A549 (cell line): ENCODE measurements around the gene NDUFC2. TPM values are rescaled to one million over a fixed set of nuclear protein-coding genes. Genes with fewer than 3 reads are reported as not detected.

Source experiments
- ATAC-seq, 2 experiments: fragments of 200-7000 bp in 1 of 2; fragments of >200 bp in 1 of 2; cut with Nextera tagmentation in 1 of 2; cut with Tn5 transposase in 1 of 2; 3 replicates each; pipeline versions ENCODE4 v1.8.0 to v1.9.1; 2018 to 2020; ENCODE audit warnings: mild to moderate bottlenecking in 1 of 2, moderate library complexity in 1 of 2
- CTCF ChIA-PET: fragments of 300-600 bp; sonication (Branson Sonifier 250); formaldehyde crosslinking; extraction: SDS; loops from one replicate; lab custom pipeline; 2021; ENCODE audit warnings: antibody characterized with exemption, inconsistent platforms; lab: Yijun Ruan, JAX
- POLR2A ChIA-PET: fragments of 350-600 bp; formaldehyde crosslinking; extraction: SDS; loops from one replicate; lab custom pipeline; 2021; ENCODE audit warnings: antibody characterized with exemption, inconsistent platforms; lab: Yijun Ruan, JAX
- DNase-seq, 2 experiments: peaks; one replicate each; pipeline versions ENCODE4 v3.0.0 to v3.0.0-alpha.2; 2011 to 2016; ENCODE audit warnings: low read depth in 1 of 2, low spot score in 1 of 2
- FAIRE-seq: peaks from 2 replicates; lab custom pipeline; 2011; peaks lifted over from hg19 to GRCh38; lab: Jason Lieb, UNC
- H3K27ac ChIP-seq, 2 experiments: fragments of >200 bp; sonication (Bioruptor Twin); formaldehyde crosslinking; 3 replicates each; pipeline ENCODE4 v1.5.1; 2016 to 2017
- H3K4me1 ChIP-seq: fragments of >200 bp; sonication (Bioruptor Twin); formaldehyde crosslinking; 3 replicates; pipeline ENCODE4 v1.6.1; 2016
- H3K4me2 ChIP-seq: fragments of >200 bp; sonication (Bioruptor Twin); formaldehyde crosslinking; 3 replicates; pipeline ENCODE4 v1.6.1; 2016
- H3K4me3 ChIP-seq: fragments of >200 bp; sonication (Bioruptor Twin); formaldehyde crosslinking; 3 replicates; pipeline ENCODE4 v1.5.1; 2016
- H3K9me3 ChIP-seq: fragments of >200 bp; sonication (Bioruptor Twin); formaldehyde crosslinking; 3 replicates; pipeline ENCODE4 v1.6.1; 2016
- CHD4 ChIP-seq: fragments of 200-600 bp; sonication (generic); IDR thresholded peaks from 2 replicates; pipeline ENCODE4 v1.6.1; 2016; ENCODE audit warnings: antibody characterized with exemption, mild to moderate bottlenecking, borderline replicate concordance
- EHF ChIP-seq: fragments of 250-450 bp; sonication (Bioruptor Pico); IDR thresholded peaks from 2 replicates; pipeline ENCODE4 v1.5.0; 2020; ENCODE audit warnings: mild to moderate bottlenecking
- EHMT2 ChIP-seq: fragments of 200-600 bp; sonication (generic); IDR thresholded peaks from 2 replicates; pipeline ENCODE4 v1.6.1; 2016; ENCODE audit warnings: antibody characterized with exemption, low read depth, mild to moderate bottlenecking, moderate library complexity
- ELK1 ChIP-seq: fragments of 150-350 bp; IDR thresholded peaks from 2 replicates; pipeline ENCODE4 v1.6.1; 2014; ENCODE audit warnings: low read depth, mild to moderate bottlenecking, low read length
- ESRRA ChIP-seq: fragments of 150-350 bp; IDR thresholded peaks from 2 replicates; pipeline ENCODE4 v1.6.1; 2014; ENCODE audit warnings: mild to moderate bottlenecking, low read length, borderline replicate concordance
- FOSB ChIP-seq: fragments of 250-450 bp; sonication (Bioruptor Pico); IDR thresholded peaks from 2 replicates; pipeline ENCODE4 v1.5.0; 2020; ENCODE audit warnings: mild to moderate bottlenecking, moderate library complexity
- FOXS1 ChIP-seq: fragments of 250-450 bp; sonication (Bioruptor Pico); IDR thresholded peaks from 2 replicates; pipeline ENCODE4 v1.5.0; 2020; ENCODE audit warnings: mild to moderate bottlenecking, moderate library complexity
- GATA3 ChIP-seq: IDR thresholded peaks from 2 replicates; pipeline ENCODE4 v1.6.1; 2012; ENCODE audit warnings: borderline replicate concordance
- HDAC2 ChIP-seq: fragments of 200-600 bp; sonication (generic); IDR thresholded peaks from 2 replicates; pipeline ENCODE4 v1.6.1; 2016
- HOXA7 ChIP-seq: fragments of 250-450 bp; sonication (Bioruptor Pico); IDR thresholded peaks from 2 replicates; pipeline ENCODE4 v1.5.0; 2020; ENCODE audit warnings: mild to moderate bottlenecking, moderate library complexity
- HOXB5 ChIP-seq: fragments of 250-450 bp; sonication (Bioruptor Pico); IDR thresholded peaks from 2 replicates; pipeline ENCODE4 v1.5.0; 2020; ENCODE audit warnings: mild to moderate bottlenecking, moderate library complexity
- JUN ChIP-seq, 2 experiments: fragments of >200 bp; sonication (Bioruptor Twin); formaldehyde crosslinking; IDR thresholded peaks; 2 replicates in 1 of 2; 3 replicates in 1 of 2; pipeline ENCODE4 v1.6.1; 2016 to 2017
- JUNB ChIP-seq: fragments of >200 bp; sonication (Bioruptor Twin); formaldehyde crosslinking; IDR thresholded peaks from 2 replicates; pipeline ENCODE4 v1.6.1; 2016
- KDM1A ChIP-seq: fragments of 200-600 bp; sonication (generic); IDR thresholded peaks from 2 replicates; pipeline ENCODE4 v1.6.1; 2016; ENCODE audit warnings: low read depth, mild to moderate bottlenecking
- MAZ ChIP-seq: fragments of 150-350 bp; IDR thresholded peaks from 2 replicates; pipeline ENCODE4 v1.6.1; 2014; ENCODE audit warnings: antibody characterized with exemption, low read depth, low read length, borderline replicate concordance
- MYC ChIP-seq: IDR thresholded peaks from 2 replicates; pipeline ENCODE4 v1.6.1; 2012; ENCODE audit warnings: mild to moderate bottlenecking, inconsistent platforms, low read length, improper control_type of control experiment, borderline replicate concordance
- NPAS2 ChIP-seq: fragments of 250-450 bp; sonication (Bioruptor Pico); IDR thresholded peaks from 2 replicates; pipeline ENCODE4 v1.8.0; 2022; ENCODE audit warnings: mild to moderate bottlenecking, moderate library complexity, borderline replicate concordance
- PHF8 ChIP-seq: fragments of 200-600 bp; sonication (generic); IDR thresholded peaks from 2 replicates; pipeline ENCODE4 v1.6.1; 2016; ENCODE audit warnings: low read depth, mild to moderate bottlenecking, antibody characterized with exemption, moderate library complexity, borderline replicate concordance
- RAD21 ChIP-seq, 2 experiments: fragments of >200 bp in 1 of 2; sonication (Bioruptor Twin) in 1 of 2; formaldehyde crosslinking in 1 of 2; IDR thresholded peaks in 1 of 2; conservative IDR thresholded peaks in 1 of 2; 2 replicates in 1 of 2; 3 replicates in 1 of 2; pipeline ENCODE4 v1.6.1; 2012 to 2018; ENCODE audit warnings: inconsistent platforms in 1 of 2
- RCOR1 ChIP-seq: fragments of 150-350 bp; IDR thresholded peaks from 2 replicates; pipeline ENCODE4 v1.6.1; 2014; ENCODE audit warnings: antibody characterized with exemption, low read length, low read depth
- WGBS: methylation state at CpG from one replicate; pipeline ENCODE4 v1.1.6; 2017; ENCODE audit errors: missing lambda C conversion rate; 5-methylcytosine and 5-hydroxymethylcytosine counted together
- polyA plus RNA-seq, 4 experiments: library from polyadenylated mRNA; depleted of rRNA in 3 of 4; stranded (reverse); fragments of >200 nt; fragmentation: RNase III in 1 of 4; extraction: RNeasy Plus Mini Kit Qiagen cat#74134 plus additional on column Dnase treatment in 1 of 4; gene quantifications; 2 replicates in 3 of 4; 3 replicates in 1 of 4; pipeline ENCODE4 v1.2.3, GENCODE V29; 2011 to 2017
- TF ChIP-seq, protein P1 (sequence below): IDR thresholded peaks from 2 replicates; pipeline ENCODE4 v1.6.1; 2012
- TF ChIP-seq, protein P2 (sequence below): fragments of 200-600 bp; sonication (generic); IDR thresholded peaks from 2 replicates; pipeline ENCODE4 v1.6.1; 2016; ENCODE audit warnings: antibody characterized with exemption, mild to moderate bottlenecking, moderate library complexity

Gene NDUFC2
- polyA plus RNA-seq, 2 of the 4 experiments (the other 2 are of a cell fraction): 148 to 277 TPM

DNA sequence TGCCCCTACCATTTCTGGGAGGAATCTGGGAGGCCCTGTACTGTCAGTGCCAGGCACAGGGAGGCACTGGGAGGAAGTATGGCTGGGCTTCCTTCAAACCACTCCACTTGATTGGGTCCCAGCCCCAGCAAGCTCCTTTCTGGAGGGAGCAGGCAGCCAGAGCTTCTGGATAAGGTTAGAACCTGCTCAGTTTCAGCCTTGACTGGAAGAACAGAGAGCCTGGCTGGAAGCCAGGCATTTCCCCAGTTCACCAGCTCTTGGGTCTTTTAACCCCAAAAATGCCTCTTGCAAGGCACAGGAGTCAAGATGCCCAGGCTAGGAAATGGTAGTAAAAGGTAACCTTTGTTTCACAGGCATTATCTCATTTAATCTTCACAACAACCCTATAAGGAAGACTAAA, 47.6 kb downstream of the NDUFC2 start:
- ChIA-PET CTCF (interaction anchor here (0.6 to 2.8 kb wide), 4 partner anchors 8 to 260 kb away, joined by 3 to 27 read pairs (median 4); no protein-coding TSS in a partner anchor), POLR2A (no interaction called here)
- FAIRE-seq: no peak
- Histone ChIP-seq H3K4me1 (peaks cover 41% of the 10 kb centered on the region), H3K9me3 (no peaks in the 10 kb centered on the region), H3K27ac (peak overlapping the region in 1 of 2 experiments; percentile 65; a peak in 3 of 6 replicates), H3K4me3 (no peak overlapping the region), H3K4me2 (no peak overlapping the region)
- DNase-seq: no peak
- no peak for ATAC-seq
- TF ChIP-seq ELK1 (no peak), EHF (CRISPR knock-in tag) (no peak), ESRRA (no peak)
- TF ChIP-seq, protein P1, sequence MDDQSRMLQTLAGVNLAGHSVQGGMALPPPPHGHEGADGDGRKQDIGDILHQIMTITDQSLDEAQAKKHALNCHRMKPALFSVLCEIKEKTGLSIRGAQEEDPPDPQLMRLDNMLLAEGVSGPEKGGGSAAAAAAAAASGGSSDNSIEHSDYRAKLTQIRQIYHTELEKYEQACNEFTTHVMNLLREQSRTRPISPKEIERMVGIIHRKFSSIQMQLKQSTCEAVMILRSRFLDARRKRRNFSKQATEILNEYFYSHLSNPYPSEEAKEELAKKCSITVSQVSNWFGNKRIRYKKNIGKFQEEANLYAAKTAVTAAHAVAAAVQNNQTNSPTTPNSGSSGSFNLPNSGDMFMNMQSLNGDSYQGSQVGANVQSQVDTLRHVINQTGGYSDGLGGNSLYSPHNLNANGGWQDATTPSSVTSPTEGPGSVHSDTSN: no peak

DNA sequence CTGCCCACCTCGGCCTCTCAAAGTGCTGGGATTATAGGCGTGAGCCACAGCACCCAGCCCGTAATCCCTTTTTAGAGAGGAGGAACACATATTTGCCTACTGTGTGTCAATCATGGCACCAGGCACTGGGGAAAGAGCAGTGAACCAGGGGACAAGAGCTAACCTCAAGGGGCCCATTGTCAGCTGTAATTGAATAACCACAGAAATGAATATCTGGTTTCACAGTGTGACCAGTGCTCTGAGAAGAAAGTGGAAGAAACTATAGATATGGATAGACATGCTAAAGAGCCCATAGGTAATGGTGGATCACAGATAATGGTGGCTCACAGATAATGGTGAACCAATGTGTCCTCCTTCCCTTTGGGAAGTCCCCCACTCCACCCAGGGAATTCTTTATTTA, 48.0 kb downstream of the NDUFC2 start:
- peaks cover 37% of the 10 kb centered on the region for H3K4me1 ChIP-seq
- 80% methylated on average over 3 of the region's 3 CpGs for WGBS

DNA sequence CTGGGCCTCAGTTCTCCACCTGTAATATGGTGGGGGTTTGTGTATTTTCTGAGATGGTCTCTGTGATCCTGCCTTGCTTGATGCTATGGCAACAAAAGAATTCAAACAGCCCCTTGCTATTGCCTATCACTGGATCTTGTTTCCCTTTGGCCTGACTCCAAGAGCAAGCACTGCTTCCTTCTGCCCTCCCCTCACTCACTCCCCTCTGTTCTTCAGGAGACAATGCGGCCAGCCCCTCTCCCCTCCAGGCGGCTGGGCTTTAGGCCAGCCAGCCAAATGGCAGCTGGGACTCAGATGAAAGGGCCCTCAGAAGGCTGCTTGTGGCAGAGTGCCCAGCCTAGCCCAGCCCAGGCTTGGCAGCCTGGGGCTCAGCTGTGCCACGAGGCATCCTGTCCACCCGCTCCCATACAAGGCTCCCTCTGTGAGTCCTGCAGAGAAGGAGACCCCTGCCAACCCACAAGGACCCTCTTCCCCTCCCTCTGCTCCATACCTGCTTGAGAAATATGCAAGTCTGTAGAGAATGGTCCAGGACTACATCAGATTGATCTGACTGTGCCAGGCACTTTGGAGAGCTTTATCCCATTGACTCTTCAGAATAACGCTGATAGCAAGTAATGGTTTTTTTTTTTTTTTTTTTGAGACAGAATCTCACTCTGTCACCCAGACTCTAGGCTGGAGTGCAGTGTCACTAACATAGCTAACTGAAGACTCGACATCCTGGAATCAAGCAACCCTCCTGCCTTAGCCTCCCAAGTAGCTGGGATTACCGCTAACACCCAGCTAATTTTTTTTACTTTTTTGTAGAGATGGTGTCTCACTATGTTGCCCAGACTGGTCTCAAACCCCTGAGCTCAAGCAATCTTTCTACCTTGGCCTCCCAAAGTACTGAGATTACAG, 49.0 kb downstream of the NDUFC2 start:
- TF ChIP-seq FOXS1 (CRISPR knock-in tag) (no peak), MAZ (no peak), EHMT2 (no peak), HOXA7 (no peak), JUNB (no peak), RAD21 (conservative IDR thresholded peaks at IDR 0.05 in 1 of 2, IDR thresholded peaks at IDR 0.05 in 1 of 2) (no peak), HOXB5 (no peak), JUN (IDR thresholded peaks at IDR 0.05) (no peak), CHD4 (no peak), GATA3 (no peak), MYC (no peak), FOSB (CRISPR knock-in tag) (no peak), PHF8 (no peak), ELK1 (no peak)
- TF ChIP-seq, protein P1: no peak
- TF ChIP-seq, protein P2, sequence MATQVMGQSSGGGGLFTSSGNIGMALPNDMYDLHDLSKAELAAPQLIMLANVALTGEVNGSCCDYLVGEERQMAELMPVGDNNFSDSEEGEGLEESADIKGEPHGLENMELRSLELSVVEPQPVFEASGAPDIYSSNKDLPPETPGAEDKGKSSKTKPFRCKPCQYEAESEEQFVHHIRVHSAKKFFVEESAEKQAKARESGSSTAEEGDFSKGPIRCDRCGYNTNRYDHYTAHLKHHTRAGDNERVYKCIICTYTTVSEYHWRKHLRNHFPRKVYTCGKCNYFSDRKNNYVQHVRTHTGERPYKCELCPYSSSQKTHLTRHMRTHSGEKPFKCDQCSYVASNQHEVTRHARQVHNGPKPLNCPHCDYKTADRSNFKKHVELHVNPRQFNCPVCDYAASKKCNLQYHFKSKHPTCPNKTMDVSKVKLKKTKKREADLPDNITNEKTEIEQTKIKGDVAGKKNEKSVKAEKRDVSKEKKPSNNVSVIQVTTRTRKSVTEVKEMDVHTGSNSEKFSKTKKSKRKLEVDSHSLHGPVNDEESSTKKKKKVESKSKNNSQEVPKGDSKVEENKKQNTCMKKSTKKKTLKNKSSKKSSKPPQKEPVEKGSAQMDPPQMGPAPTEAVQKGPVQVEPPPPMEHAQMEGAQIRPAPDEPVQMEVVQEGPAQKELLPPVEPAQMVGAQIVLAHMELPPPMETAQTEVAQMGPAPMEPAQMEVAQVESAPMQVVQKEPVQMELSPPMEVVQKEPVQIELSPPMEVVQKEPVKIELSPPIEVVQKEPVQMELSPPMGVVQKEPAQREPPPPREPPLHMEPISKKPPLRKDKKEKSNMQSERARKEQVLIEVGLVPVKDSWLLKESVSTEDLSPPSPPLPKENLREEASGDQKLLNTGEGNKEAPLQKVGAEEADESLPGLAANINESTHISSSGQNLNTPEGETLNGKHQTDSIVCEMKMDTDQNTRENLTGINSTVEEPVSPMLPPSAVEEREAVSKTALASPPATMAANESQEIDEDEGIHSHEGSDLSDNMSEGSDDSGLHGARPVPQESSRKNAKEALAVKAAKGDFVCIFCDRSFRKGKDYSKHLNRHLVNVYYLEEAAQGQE: no peak
- ChIA-PET CTCF (interaction anchor here (0.6 to 2.8 kb wide), 5 partner anchors 9 to 1763 kb away, joined by 3 to 27 read pairs (median 4); no protein-coding TSS in a partner anchor), POLR2A (interaction anchor here (0.7 to 1.1 kb wide), 2 partner anchors 36 to 49 kb away, joined by 3 to 6 read pairs; partner anchors contain the start of genes INTS4 and NDUFC2)
- peak overlapping the region; percentile 33 for H3K4me2 ChIP-seq
- H3K27ac ChIP-seq: peak overlapping the region in 1 of 2 experiments; percentile 69; a peak in 3 of 6 replicates
- FAIRE-seq: no peak
- peak; percentile 58 to 74; a peak in 5 of 6 replicates for ATAC-seq
- no peak overlapping the region for H3K4me3 ChIP-seq
- 52% methylated on average over 7 of the region's 7 CpGs for WGBS
- H3K4me1 ChIP-seq: peaks cover 34% of the 10 kb centered on the region
- DNase-seq: peak in 1 of 2 experiments; percentile 45
- H3K9me3 ChIP-seq: no peaks in the 10 kb centered on the region

More for the DNA sequence above, 48.0 kb downstream of the NDUFC2 start:
- DNase-seq (no peak), ATAC-seq (no peak), FAIRE-seq (no peak)
- Histone ChIP-seq H3K4me3 (no peak overlapping the region), H3K27ac (peak overlapping the region in 1 of 2 experiments; percentile 65; a peak in 3 of 6 replicates)
- POLR2A ChIA-PET: no interaction called here
- TF ChIP-seq HDAC2 (no peak), NPAS2 (CRISPR knock-in tag) (no peak), RCOR1 (no peak), KDM1A (no peak)
- TF ChIP-seq, all 56 proteins: peak for 0
- CTCF ChIA-PET: interaction anchor here (1.3 to 2.8 kb wide), 3 partner anchors 8 to 15 kb away, joined by 3 to 27 read pairs (median 4); no protein-coding TSS in a partner anchor
- Histone ChIP-seq H3K9me3 (no peaks in the 10 kb centered on the region), H3K4me2 (no peak overlapping the region)
